Measurements from ENCODE around the gene ADAMTS2.

GRCh38 chr5:179209359-179210150 lies 135.7 kb downstream of the ADAMTS2 start:
- no peak for TF ChIP-seq POLR2A (IDR thresholded peaks at IDR 0.05)
- TF ChIP-seq, protein P1, sequence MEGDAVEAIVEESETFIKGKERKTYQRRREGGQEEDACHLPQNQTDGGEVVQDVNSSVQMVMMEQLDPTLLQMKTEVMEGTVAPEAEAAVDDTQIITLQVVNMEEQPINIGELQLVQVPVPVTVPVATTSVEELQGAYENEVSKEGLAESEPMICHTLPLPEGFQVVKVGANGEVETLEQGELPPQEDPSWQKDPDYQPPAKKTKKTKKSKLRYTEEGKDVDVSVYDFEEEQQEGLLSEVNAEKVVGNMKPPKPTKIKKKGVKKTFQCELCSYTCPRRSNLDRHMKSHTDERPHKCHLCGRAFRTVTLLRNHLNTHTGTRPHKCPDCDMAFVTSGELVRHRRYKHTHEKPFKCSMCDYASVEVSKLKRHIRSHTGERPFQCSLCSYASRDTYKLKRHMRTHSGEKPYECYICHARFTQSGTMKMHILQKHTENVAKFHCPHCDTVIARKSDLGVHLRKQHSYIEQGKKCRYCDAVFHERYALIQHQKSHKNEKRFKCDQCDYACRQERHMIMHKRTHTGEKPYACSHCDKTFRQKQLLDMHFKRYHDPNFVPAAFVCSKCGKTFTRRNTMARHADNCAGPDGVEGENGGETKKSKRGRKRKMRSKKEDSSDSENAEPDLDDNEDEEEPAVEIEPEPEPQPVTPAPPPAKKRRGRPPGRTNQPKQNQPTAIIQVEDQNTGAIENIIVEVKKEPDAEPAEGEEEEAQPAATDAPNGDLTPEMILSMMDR (IDR thresholded peaks at IDR 0.05) = no peak
